GM13977 (cell line): ENCODE results near the gene C3orf70.

Source experiments
- DNase-seq: peaks from one replicate; pipeline ENCODE4 v3.0.0; 2012; ENCODE audit warnings: low spot score
- in situ Hi-C: fragments of 300-500 bp; cut with MboI; formaldehyde crosslinking; loops from one replicate; pipeline ENCODE4 v1.12.0; 2022; ENCODE audit warnings: low sequenced_read_pairs, low pct_unique_long_range_greater_than_20kb, mixed read lengths, inconsistent platforms; ENCODE audit not compliant: unreplicated experiment
- TF ChIP-seq, protein P1 (sequence below): IDR thresholded peaks from 2 replicates; pipeline ENCODE4 v1.5.1; 2012; ENCODE audit warnings: mild to moderate bottlenecking, control low read depth; ENCODE audit not compliant: insufficient read depth; ENCODE audit errors: extremely low read depth, missing control alignments

Gene C3orf70

GRCh38 chr3:185052631-185053030 lies 100.2 kb downstream of the C3orf70 start:
- no peak for DNase-seq
- TF ChIP-seq, protein P1, sequence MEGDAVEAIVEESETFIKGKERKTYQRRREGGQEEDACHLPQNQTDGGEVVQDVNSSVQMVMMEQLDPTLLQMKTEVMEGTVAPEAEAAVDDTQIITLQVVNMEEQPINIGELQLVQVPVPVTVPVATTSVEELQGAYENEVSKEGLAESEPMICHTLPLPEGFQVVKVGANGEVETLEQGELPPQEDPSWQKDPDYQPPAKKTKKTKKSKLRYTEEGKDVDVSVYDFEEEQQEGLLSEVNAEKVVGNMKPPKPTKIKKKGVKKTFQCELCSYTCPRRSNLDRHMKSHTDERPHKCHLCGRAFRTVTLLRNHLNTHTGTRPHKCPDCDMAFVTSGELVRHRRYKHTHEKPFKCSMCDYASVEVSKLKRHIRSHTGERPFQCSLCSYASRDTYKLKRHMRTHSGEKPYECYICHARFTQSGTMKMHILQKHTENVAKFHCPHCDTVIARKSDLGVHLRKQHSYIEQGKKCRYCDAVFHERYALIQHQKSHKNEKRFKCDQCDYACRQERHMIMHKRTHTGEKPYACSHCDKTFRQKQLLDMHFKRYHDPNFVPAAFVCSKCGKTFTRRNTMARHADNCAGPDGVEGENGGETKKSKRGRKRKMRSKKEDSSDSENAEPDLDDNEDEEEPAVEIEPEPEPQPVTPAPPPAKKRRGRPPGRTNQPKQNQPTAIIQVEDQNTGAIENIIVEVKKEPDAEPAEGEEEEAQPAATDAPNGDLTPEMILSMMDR: no peak
- in situ Hi-C loops: no loop called here

DNA sequence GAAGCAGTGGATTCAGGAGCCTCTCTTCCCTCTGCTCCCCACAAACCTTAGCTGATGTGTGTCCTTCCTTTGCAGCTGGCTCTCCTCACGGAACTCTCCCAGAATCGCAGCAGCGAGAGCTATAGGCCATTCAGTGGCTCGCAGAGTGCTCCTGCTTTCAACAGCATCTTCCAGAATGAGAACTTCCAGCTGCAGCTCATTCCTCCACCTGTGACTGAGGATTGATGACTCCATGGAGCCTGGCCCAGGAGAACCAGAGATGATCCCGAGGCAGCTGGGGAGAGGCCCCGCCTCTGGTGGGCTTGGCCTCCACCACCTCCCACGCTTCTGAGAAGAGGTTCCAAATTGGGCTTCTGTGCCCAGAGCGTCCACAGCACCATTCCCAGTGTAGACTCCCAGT lies 101.1 kb downstream of the C3orf70 start:
- in situ Hi-C loops: no loop called here
- TF ChIP-seq, protein P1: no peak
- no peak for DNase-seq

GRCh38 chr3:185049710-185050109 lies 103.2 kb downstream of the C3orf70 start:
- in situ Hi-C loops: no loop called here
- DNase-seq: no peak
- TF ChIP-seq, protein P1: peak; percentile 5

DNA sequence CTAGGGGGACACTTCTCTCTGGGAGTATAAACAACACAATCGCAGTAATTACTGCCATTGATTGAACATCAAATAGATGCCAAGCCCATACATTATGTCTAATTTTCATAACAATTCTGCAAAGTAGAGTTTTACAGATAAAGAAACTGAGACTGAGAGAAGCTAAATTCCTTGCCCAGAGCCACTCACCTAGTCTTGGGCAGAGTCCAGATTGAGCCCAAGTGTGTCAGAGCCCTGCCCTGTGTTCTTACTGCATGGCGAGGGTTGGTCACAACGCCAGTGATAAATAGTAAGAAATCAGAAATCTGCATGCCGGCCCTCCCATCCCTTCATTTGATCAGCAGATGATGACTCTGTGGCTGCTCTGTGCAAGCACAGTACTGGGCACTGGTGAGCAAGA lies 106.3 kb downstream of the C3orf70 start:
- TF ChIP-seq, protein P1: no peak
- no peak for DNase-seq
- in situ Hi-C loops: no loop called here

DNA sequence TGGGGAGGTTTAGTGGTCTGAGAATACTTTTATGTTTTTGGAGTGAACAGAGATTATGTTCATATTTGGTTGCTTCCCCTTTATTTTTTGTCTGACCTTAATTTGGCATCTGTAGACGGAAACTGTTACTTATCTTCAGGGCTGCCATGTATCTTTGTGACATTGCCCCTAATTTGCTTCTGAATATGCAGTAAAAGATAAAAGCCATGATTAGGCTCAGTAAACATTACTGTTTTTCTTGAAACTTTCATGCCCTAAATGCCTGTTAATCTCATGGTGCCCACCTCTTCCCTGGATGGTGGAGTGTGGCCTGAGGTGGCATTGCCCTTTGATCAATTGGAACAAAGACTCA lies 106.7 kb downstream of the C3orf70 start:
- DNase-seq: no peak
- TF ChIP-seq, protein P1: no peak
- in situ Hi-C loops: no loop called here

GRCh38 chr3:185042312-185043050 lies 110.4 kb downstream of the C3orf70 start:
- TF ChIP-seq, protein P1: no peak
- in situ Hi-C loops: no loop called here
- DNase-seq: no peak
